ENCODE measurements around the gene MYH6. TPM values are rescaled to one million over a fixed set of nuclear protein-coding genes. Genes with fewer than 3 reads are reported as not detected.

Gene MYH6
- total RNA-seq, 1 donor, result under 0.01 TPM

DNA sequence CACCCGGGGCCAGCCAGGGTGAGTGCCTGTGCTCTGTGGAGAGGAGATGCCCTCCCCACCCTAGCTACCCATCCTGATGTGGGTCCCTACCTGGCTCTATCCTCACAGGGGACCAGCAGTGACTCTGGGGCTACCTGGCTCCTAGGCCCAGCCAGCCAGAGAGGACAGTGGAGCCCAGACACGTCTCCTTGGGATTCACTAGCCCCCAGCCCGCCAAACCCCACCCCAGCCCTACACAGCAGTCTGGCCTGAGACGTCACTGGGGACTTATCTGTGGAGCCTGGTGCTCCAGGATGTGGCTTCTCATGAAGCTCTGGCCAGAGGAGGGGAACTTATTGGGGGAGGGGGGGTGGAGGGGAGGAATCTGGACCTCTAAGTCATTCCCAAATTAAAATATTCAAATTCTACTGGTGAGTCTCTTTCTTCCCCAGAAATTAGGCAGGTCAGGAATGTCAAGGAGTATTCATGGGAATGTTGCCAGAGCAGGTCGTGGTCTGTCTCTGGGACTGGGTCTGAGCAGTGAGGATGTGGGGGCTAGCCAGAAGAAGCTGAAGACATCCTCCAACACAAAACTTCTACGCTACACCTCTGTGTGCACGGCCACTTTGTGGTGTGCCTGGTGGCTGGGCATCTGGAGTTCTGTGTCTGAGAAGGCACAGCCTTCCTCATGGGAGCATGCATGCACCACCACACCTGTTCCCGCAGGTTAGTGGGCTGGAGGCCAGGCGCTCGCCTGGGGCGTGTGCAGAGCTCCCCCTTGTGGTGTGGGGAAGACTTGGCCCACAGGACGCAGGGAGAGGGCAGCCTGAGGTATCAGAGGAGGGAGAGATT lies 28.5 kb downstream of the MYH6 start:
- DNase-seq (ENCODE audit: low read depth in 2 of 3, low spot score in 2 of 3), result peak; percentile 54 to 67 (median 59)

DNA sequence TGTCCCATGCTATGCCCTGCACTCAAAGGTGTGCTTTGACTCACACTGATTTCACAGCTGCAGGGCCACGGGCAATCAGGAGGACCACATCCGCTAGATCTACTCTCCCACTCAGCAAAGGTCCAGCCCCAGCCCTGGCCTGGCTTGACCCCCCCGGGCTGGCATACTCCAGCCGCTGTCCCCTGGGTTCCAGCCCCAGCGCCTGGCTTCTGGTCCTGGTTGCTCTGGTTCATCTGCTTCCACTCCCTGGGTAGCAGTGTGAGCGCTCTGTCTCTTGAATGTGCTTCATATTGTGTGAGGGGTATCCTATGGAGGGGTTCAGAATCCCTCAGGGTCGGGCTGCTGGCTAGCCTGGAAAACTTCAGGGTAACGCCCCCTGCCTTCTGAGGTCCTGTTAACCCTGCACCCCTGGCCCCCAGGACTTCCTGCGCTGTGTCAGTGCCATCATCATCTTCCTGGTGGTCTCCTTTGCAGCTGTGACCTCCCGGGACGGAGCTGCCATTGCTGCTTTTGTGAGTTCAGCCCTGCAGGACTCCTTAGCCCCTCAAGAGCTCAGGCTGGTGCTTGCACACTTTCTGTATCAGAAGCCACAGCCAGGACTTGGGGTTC lies 29.4 kb downstream of the MYH6 start:
- DNase-seq (ENCODE audit: low read depth in 2 of 3, low spot score in 2 of 3), result no peak

DNA sequence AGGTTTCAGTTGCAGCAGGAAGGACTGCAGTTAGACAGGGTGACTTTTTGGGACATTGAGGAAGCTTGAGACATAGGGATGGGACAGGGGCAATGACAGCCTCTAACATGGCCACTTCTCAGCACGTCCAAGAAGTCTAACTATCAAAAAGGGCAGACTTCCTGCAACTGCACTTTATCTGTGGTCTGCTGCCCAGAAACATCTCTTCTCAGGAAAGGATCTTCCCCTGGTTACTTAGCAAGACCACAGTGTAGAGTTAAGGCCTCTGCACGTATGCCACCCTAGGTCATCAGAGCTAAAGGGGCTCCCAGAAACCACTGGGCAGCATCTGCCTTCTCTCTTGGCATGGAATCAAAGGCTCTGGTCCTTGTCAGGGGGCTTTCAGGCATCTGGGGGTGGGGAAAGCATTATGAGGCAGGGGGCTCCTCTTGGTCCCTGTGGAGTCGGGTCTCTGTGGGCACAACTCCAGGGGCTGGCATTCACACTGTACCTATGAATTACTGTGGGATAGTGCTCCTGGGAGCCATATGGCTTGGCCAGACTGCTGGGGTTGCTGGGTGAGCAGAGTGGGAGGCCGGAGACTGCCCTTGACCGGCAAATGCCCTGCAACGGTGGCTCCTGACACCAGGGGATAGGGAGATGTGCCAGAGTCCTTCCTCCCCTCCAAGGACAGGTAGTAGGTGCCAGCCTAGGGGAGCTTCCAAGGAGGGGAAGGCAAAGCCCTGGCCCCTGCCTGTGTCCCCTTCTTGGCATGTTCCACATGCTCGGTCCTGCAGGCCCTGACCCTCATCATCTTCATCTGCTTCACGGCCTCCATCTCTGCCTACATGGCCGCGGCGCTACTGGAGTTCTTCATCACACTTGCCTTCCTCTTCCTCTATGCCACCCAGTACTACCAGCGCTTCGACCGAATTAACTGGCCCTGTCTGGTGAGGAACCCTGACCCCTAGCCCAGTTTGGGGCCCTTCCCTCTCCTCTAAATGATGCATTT lies 30.2 kb downstream of the MYH6 start:
- DNase-seq (ENCODE audit: low read depth in 2 of 3, low spot score in 2 of 3), result peak in 2 of 3 donors; percentile 21 to 34

DNA sequence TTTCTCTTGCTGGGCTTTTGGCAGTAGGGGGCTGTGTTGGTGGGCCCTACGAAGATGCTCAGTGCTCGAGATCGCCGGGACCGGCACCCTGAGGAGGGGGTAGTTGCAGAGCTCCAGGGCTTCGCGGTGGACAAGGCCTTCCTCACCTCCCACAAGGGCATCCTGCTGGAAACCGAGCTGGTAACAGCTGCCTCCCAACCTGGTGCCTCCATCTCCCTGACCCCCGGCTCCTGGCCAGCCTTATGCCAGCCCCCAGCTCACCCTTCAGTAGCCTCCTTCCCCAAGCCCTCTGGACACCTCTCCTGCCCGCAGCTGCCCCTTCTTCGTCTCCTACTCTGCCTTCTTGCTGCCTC lies 30.9 kb downstream of the MYH6 start:
- DNase-seq (ENCODE audit: low read depth in 2 of 3, low spot score in 2 of 3), result no peak

DNA sequence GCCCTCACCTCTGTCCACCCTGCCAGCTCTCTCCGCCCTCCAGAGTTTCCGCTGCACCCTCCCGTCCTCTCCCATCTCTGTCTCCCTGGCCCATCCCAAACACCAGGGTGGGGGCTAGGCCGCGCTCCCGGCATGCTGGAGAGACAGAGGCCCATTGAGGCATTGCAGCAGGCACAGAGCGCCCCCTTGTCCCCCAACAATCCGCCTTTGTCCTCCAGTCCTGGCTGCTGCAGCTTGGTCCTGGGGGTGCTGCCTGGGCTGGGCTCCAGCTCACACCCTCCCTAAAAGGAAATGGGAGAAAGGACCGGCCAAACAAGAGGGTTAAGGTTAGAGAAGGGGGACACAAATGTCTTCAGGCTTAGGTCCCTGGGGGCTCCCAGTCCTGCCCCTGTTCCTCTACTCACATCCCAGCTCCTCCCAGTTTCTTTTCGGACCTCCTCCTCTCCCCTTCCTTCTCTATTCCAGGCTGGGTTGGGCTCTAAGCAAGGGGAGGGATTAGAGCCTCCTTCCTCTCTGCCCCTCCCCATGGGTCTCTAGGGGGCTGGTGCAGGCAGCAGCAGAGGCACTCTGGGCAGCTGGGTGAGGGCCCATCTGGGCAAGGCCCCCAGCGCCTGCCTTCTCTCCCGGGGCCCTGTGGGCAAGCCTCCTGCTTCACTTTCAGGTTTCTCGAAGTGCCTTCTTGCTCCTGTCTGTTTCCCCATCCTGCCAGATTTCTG lies 31.4 kb downstream of the MYH6 start, which contains the start of gene CMTM5:
Gene CMTM5 (plus strand): TSS at position 565 of the 716 bp plus-strand sequence. CDS start 206 bp downstream, outside the sequence.
- no peak for DNase-seq (ENCODE audit: low read depth in 2 of 3, low spot score in 2 of 3)

DNA sequence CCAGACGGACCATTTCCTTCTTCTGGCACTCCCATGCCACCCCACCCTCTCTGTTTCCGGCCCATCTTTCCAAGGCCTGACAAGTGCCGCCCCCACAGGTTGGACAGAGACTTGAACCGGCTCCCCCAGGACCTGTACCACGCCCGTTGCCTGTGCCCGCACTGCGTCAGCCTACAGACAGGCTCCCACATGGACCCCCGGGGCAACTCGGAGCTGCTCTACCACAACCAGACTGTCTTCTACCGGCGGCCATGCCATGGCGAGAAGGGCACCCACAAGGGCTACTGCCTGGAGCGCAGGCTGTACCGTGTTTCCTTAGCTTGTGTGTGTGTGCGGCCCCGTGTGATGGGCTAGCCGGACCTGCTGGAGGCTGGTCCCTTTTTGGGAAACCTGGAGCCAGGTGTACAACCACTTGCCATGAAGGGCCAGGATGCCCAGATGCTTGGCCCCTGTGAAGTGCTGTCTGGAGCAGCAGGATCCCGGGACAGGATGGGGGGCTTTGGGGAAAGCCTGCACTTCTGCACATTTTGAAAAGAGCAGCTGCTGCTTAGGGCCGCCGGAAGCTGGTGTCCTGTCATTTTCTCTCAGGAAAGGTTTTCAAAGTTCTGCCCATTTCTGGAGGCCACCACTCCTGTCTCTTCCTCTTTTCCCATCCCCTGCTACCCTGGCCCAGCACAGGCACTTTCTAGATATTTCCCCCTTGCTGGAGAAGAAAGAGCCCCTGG lies 32.4 kb downstream of the MYH6 start:
- DNase-seq (ENCODE audit: low read depth in 2 of 3, low spot score in 2 of 3), result no peak

DNA sequence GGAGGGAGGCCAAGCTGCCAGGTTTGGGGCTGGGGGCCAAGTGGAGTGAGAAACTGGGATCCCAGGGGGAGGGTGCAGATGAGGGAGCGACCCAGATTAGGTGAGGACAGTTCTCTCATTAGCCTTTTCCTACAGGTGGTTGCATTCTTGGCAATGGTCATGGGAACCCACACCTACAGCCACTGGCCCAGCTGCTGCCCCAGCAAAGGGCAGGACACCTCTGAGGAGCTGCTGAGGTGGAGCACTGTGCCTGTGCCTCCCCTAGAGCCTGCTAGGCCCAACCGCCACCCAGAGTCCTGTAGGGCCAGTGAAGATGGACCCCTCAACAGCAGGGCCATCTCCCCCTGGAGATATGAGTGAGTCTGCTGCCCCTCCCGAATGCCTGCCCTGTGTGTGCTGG lies 35.0 kb downstream of the MYH6 start:
- DNase-seq (ENCODE audit: low read depth in 2 of 3, low spot score in 2 of 3), result no peak

DNA sequence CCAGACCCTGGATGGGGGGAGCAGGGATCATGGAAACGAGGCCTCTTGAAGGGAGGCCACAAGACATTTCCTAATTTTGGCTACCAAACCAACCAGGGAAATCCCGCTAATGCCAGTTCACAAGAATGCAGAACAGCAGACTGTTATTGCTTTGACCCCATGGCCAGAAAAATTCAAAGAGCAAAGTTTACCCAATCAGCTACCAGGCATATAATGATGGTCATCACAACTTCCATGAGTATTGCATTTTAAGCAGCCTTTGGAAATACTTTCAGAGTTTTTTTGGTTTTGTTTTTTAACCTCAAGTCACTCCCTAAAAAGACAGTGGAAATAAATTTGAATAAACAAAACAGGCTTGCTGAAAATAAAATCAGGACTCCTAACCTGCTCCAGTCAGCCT lies 35.6 kb downstream of the MYH6 start, which contains the start of gene IL25:
Gene IL25 (plus strand): TSS at position 301 of the 400 bp plus-strand sequence.
- DNase-seq (ENCODE audit: low read depth in 2 of 3, low spot score in 2 of 3), result no peak

DNA sequence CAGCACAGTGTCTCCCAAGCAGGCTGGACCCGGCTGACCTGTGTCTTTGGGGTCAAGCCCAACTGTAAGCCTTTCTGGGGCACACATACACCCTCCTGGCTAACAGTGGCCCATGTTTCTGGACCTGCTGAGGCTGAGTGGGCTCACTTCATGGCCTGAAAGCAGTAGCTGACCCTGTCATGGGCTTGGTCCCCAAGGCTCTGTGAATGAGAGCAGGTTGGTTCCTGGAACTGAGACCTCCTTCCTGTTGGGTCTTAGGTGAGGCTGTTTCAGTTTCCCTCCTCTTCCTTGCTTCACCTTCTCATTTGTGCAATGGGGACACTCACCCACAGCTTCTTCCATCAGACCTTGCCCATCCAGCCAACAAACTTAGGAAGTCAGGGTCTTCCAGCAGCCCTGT lies 36.2 kb downstream of the MYH6 start:
- DNase-seq (ENCODE audit: low read depth in 2 of 3, low spot score in 2 of 3), result no peak

DNA sequence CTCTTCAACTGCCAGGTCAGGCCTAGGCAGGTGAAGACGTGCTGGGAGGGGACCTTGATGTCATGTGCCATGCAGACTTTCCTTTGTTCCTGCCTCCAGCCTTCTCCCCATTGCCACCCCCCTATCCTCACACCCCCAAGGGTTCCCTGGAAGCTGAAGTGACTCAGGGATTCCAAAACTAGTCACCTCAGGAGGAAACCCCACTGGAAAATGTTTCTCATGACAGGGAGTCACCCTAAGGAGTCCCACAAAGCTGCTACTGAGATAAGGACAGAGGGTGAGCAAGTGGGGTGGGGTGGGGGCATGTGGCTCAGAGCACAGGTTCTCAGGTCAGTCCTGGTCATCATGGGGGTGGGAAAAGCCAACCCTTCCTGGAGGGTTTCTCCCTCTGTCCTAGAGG lies 37.9 kb downstream of the MYH6 start:
- DNase-seq (ENCODE audit: low read depth in 2 of 3, low spot score in 2 of 3), result no peak

DNA sequence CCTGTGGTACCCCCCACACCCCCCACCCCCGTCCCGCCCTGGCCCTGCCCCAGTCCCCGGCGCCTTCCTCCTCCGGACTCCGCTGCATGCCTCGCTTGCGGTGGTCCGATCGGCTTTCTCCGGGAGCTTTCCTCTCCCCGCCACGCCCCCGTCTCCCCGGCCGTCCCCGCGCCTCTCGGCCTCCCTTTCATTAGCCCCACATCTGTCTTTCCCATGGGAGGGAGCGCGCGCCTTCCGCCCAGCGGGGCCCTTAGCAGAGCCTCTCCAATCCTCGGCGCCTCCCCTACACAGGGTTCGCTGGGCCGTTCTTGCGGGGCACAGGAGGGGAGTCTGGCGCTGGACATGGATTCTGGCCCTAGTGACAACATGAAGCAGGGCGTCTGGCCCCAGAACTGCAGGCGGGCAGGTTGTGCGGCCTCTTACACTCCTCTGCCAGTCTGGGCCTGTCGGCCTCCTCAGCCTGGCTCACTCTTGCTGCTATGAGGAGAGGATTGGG lies 41.6 kb downstream of the MYH6 start:
- DNase-seq (ENCODE audit: low read depth in 2 of 3, low spot score in 2 of 3), result no peak

DNA sequence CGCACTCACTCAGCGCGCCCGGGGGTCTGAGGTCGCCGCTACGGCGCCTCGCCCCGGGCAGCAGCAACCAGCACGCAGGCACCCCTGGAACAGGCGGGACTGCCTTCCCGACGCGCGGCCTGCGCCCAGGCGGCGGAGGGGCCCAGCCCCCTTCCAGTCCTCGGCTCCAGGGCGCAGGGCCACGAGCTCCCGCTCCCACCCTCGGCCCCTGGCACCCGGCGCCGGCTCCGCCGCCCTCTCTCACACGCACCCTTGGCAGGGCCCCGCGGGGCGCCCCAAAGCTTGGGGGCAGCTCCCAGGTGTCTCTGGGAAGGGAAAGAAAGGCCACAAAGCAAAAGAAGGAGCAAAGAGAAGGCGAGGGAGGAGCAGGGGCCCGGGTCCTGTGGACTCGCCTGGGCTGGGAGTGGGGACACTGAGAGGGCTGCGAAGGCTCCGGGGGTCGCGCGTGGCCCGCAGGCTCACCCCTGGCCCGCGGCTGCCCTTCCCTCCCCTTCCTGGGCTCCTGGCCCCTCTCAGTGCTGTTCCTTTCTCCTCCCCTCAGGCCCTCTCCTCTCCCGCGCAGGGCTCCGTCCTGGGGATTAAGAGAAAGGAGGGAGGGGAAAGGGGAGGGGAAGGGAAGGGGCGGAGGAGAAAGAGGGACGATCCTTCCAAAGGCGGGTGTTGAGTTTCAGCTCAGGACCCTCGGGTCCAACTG lies 42.2 kb downstream of the MYH6 start:
- DNase-seq (ENCODE audit: low read depth in 2 of 3, low spot score in 2 of 3), result no peak

DNA sequence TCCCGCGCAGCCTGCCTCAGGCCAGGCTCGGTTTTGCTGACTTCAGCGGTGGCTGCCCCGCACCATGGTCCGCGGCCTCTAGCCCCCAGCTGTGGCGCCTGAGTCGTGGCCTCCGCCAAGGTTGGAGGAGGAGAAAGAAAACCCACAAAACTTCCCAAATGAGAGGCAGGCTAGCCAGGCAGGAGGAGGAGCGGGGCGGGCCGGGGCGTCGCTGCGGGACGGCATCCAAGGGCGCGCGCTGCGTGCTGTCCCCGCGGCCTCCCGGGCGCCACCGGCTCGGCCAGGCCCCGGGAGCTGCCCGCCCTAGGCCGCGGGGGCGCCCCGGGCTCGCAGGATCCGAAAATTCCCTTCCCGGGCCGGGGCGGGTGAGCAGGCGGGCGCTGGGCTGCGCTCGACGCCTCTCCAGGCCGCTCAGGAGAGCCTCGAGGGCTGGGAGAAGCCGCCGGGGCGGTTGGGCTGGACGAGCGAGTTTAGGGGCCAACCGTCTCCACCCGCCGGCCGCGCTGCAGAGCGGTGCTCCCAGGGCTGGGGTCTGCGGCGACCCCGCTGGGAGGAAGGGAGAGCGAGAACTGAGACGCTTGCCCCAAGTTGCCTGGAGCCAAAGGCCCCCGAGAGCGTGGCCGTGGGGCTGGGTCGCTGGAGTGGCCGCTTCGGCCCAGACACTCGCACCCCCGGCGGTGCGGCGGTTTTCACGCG lies 42.9 kb downstream of the MYH6 start, which contains the start of gene EFS:
Gene EFS (minus strand): TSS at position 137 of the 696 bp plus-strand sequence. CDS start 147 bp downstream, outside the sequence.
- DNase-seq (ENCODE audit: low read depth in 2 of 3, low spot score in 2 of 3), result no peak

DNA sequence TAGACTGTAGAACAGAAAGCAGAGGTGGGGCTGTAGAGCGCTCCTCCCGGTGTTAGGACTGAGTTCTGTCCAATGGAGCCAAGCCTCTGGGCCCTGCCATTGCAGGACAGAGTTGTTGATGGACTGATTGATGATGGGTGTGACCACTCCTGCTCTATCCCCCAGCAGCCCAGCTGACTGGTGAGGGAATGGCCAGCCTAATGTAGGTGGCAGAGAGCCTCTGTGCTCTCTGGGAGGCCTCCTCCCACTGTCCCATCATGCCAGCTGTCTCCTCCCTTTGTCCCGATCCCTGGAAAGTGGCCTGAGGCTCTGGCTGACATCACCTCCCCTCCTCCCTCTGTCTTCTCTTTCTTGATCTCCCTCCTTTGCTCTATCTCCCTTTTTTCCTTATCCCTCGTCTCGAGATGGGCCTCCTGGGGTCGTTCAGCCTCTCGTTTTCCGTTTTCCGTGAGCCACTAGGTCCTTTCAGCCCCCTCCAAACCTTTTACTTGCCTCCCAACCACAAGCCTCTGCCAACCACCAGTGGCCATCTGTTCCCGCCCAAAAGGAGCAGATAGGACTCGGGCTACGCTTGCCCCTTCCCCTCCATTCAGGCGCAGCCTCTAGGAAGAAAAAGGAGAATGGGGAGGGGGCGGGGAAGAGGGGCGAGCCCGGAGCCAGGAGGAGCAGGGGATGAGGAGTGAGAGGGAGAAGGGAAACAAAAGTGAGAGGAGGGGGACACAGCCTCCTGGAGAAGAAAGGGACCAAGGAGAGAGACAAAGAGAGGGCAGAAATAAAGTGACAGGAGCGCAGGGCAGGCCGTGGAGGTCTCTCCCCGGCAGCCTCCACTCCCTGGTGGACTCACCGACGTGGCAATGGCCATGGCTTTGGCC lies 43.7 kb downstream of the MYH6 start:
- no peak for DNase-seq (ENCODE audit: low read depth in 2 of 3, low spot score in 2 of 3)

DNA sequence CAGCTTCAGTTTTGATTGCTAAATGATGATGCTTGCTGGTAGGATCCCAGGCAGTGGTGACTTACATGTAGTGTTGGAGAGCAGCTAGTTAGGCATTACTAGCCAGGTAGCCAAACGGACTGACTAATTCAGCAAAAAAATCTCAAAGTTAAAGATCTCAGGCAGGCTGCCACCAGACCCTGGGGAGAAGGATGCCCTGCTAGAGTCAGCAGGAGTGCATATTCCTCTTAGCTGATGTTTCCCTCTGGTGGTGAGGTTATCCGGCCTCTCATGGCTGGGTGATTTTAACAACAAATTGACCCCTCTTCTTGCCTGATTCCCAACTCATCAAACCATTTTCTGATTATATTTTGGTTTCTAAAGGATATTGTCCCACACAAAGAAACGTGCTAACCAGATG lies 45.9 kb downstream of the MYH6 start:
- peak in 1 of 3 donors; percentile 18 for DNase-seq (ENCODE audit: low read depth in 2 of 3, low spot score in 2 of 3)

DNA sequence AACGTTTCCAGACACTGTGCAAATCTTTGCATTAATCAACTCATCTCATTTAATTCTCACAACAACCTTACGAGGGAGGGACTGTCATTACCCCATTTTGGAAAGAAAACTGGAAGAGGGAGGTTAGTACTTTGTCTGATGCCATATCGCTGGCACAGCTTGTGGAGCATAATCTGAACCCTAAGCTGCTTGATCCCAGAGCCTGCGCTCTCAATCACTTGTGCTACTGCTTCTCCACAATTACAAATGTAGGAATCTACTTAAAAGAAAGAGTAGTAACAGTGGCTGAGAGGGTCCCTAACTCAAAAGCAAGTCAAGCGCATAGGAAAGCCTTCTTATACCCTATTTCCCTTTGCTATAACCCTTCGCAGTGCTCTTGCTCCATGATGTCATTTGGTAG lies 46.3 kb downstream of the MYH6 start:
- no peak for DNase-seq (ENCODE audit: low read depth in 2 of 3, low spot score in 2 of 3)

DNA sequence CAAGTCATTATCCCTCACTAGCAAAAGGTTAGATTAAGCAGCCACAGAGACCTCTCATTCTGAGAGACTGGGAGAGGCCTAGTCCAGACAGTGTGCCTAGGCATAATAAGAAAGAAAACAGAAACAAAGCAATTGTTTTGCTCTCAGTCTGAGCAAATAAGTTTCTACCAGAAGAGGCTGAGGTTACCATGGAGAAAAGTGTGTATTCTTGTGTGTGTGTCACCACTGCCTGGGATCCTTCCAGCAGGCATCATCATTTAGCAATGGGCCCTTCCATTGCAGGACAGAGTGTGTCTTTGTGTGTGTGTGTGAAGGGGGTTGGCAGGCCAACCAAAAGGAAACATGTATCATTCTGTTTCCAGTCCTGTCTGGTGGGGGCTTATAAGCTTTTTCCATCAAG lies 46.8 kb downstream of the MYH6 start:
- no peak for DNase-seq (ENCODE audit: low read depth in 2 of 3, low spot score in 2 of 3)

All from hematopoietic multipotent progenitor cell (in vitro differentiated cells).